ENCODE results near the gene BTF3. TPM values are rescaled to one million over a fixed set of nuclear protein-coding genes. Genes with fewer than 3 reads are reported as not detected.

Gene BTF3
- total and polyA plus RNA-seq, 2 of the 13 experiments (the other 11 are each of a cell fraction or from before 2014, with no cell fraction given): 557 to 698 TPM

DNA sequence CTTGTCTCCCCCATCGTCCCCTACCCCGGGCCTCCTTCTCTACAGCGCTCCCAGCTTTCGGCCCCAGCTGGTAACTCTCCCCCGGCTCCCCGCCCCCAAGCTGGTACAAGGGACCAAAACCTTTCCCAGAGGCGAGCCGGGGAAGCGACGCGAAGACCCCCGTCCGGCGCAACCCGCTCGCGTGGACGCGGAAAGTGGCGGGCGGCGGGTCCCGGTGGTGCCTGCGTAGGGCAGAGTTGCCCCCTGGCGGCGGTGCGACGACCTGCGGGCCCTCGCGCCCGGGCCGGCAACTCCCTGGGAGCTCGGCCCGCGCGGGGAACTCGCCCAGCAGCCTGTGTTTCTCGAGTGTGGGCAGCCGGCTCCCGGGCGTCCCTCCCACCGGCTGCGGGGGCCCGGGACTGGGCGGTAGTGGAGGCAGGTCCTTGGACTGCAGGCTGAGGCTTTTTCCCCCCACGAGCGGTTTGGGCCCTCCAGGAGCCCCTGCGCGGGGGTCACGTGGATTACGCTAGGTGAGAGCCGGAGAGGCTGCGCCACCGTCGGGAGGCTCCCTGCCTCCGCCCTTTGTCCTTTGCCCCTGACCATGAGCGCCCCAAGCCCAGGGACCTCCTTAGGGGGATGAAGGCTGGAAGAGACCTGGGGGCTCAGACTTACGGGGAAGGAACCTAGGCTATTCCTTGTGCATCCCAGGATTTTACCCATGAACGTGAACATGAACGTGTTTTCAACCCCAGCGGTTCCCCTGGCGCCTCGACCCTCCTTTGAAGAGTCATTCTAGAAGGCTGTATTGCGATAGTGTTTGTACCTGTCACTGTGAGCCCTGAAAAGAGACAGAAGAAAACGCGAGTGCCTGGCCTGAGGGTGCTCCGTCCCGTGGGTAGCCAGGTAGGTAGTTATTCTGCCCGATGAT lies 46.8 kb upstream of the BTF3 start (continued):
- TF ChIP-seq, protein P1, sequence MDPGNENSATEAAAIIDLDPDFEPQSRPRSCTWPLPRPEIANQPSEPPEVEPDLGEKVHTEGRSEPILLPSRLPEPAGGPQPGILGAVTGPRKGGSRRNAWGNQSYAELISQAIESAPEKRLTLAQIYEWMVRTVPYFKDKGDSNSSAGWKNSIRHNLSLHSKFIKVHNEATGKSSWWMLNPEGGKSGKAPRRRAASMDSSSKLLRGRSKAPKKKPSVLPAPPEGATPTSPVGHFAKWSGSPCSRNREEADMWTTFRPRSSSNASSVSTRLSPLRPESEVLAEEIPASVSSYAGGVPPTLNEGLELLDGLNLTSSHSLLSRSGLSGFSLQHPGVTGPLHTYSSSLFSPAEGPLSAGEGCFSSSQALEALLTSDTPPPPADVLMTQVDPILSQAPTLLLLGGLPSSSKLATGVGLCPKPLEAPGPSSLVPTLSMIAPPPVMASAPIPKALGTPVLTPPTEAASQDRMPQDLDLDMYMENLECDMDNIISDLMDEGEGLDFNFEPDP (CRISPR knock-in tag; conservative IDR thresholded peaks at IDR 0.05): no peak
- TF ChIP-seq HNRNPH1 (optimal IDR thresholded peaks at IDR 0.05; ENCODE audit: low read depth, low read length) (no peak), RFXAP (CRISPR knock-in tag; IDR thresholded peaks at IDR 0.05; ENCODE audit: borderline replicate concordance) (no peak), NFKB2 (CRISPR knock-in tag; IDR thresholded peaks at IDR 0.05; ENCODE audit: borderline replicate concordance) (no peak; the same call in 1 of the 2 replicates), IRX3 (CRISPR knock-in tag; IDR thresholded peaks at IDR 0.05; ENCODE audit: borderline replicate concordance, low read depth) (no peak), NFE2L1 (CRISPR knock-in tag; IDR thresholded peaks at IDR 0.05; ENCODE audit: borderline replicate concordance) (no peak), ATRX (CRISPR knock-in tag; IDR thresholded peaks at IDR 0.05; ENCODE audit: borderline replicate concordance) (no peak), ZNF530 (CRISPR knock-in tag; IDR thresholded peaks at IDR 0.05; ENCODE audit: low read depth) (no peak), BRD4 (CRISPR knock-in tag; IDR thresholded peaks at IDR 0.05) (no peak), TCF7L2 (IDR thresholded peaks at IDR 0.05; ENCODE audit: low read depth, low read length) (no peak), PAX8 (CRISPR knock-in tag; IDR thresholded peaks at IDR 0.05; ENCODE audit: borderline replicate concordance) (no peak), IRF2 (CRISPR knock-in tag; IDR thresholded peaks at IDR 0.05) (no peak), HNRNPLL (IDR thresholded peaks at IDR 0.05; ENCODE audit: low read depth, low read length, poor library complexity, severe bottlenecking) (peak; percentile 75), ZMYM2 (CRISPR knock-in tag; IDR thresholded peaks at IDR 0.05) (no peak), ELF4 (CRISPR knock-in tag; IDR thresholded peaks at IDR 0.05; ENCODE audit: borderline replicate concordance) (no peak), RBM39 (IDR thresholded peaks at IDR 0.05; ENCODE audit: low read depth, low read length, poor library complexity, severe bottlenecking) (no peak), TCF7 (IDR thresholded peaks at IDR 0.05; ENCODE audit: low read depth) (no peak), FOXM1 (CRISPR knock-in tag; IDR thresholded peaks at IDR 0.05) (no peak), ISX (CRISPR knock-in tag; conservative IDR thresholded peaks at IDR 0.05) (no peak), NFKBIZ (CRISPR knock-in tag; IDR thresholded peaks at IDR 0.05) (no peak), ZNF777 (CRISPR knock-in tag; IDR thresholded peaks at IDR 0.05) (no peak; the same call in 1 of the 2 replicates)
- TF ChIP-seq, protein P2, sequence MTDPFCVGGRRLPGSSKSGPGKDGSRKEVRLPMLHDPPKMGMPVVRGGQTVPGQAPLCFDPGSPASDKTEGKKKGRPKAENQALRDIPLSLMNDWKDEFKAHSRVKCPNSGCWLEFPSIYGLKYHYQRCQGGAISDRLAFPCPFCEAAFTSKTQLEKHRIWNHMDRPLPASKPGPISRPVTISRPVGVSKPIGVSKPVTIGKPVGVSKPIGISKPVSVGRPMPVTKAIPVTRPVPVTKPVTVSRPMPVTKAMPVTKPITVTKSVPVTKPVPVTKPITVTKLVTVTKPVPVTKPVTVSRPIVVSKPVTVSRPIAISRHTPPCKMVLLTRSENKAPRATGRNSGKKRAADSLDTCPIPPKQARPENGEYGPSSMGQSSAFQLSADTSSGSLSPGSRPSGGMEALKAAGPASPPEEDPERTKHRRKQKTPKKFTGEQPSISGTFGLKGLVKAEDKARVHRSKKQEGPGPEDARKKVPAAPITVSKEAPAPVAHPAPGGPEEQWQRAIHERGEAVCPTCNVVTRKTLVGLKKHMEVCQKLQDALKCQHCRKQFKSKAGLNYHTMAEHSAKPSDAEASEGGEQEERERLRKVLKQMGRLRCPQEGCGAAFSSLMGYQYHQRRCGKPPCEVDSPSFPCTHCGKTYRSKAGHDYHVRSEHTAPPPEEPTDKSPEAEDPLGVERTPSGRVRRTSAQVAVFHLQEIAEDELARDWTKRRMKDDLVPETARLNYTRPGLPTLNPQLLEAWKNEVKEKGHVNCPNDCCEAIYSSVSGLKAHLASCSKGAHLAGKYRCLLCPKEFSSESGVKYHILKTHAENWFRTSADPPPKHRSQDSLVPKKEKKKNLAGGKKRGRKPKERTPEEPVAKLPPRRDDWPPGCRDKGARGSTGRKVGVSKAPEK (CRISPR knock-in tag; IDR thresholded peaks at IDR 0.05; ENCODE audit: borderline replicate concordance): no peak
- TF ChIP-seq, protein P3, sequence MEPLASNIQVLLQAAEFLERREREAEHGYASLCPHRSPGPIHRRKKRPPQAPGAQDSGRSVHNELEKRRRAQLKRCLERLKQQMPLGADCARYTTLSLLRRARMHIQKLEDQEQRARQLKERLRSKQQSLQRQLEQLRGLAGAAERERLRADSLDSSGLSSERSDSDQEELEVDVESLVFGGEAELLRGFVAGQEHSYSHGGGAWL (CRISPR knock-in tag; IDR thresholded peaks at IDR 0.05): no peak
- TF ChIP-seq, protein P4, sequence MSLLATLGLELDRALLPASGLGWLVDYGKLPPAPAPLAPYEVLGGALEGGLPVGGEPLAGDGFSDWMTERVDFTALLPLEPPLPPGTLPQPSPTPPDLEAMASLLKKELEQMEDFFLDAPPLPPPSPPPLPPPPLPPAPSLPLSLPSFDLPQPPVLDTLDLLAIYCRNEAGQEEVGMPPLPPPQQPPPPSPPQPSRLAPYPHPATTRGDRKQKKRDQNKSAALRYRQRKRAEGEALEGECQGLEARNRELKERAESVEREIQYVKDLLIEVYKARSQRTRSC (CRISPR knock-in tag; IDR thresholded peaks at IDR 0.05; ENCODE audit: low read depth): no peak
- TF ChIP-seq, protein P5, sequence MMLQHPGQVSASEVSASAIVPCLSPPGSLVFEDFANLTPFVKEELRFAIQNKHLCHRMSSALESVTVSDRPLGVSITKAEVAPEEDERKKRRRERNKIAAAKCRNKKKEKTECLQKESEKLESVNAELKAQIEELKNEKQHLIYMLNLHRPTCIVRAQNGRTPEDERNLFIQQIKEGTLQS (CRISPR knock-in tag; IDR thresholded peaks at IDR 0.05): no peak
